Kidney (tissue), 14 donors: ENCODE data around the gene GJB4. TPM values are rescaled to one million over a fixed set of nuclear protein-coding genes. Genes with fewer than 3 reads are reported as not detected.
"Not testable (repeated sequence)": the region's sequence is repeated elsewhere in the genome, so short reads cannot be mapped to it uniquely, and the experiment has no call there.

Source experiments
- DNase-seq, 5 donors: peaks; one replicate each; pipeline ENCODE4 v3.0.0-alpha.2; 2013 to 2020
- FAIRE-seq: peaks from 2 replicates; lab custom pipeline; 2012; peaks lifted over from hg19 to GRCh38; lab: Jason Lieb, UNC
- H3K27ac ChIP-seq, 2 donors: one replicate each; pipeline ENCODE4 v1.7.0; 2013; ENCODE audit warnings: low read depth in 2 of 2, low read length in 2 of 2, inconsistent platforms in 1 of 2
- H3K27me3 ChIP-seq: one replicate; pipeline ENCODE4 v1.7.1; 2013; ENCODE audit warnings: low read length, inconsistent platforms; ENCODE audit not compliant: control insufficient read depth, insufficient read depth
- H3K36me3 ChIP-seq, 3 donors: one replicate each; pipeline versions ENCODE4 v1.7.0 to v1.7.1; 2013; ENCODE audit warnings: low read length in 3 of 3, control low read depth in 1 of 3, inconsistent platforms in 1 of 3; ENCODE audit not compliant: insufficient read depth in 3 of 3, control insufficient read depth in 2 of 3
- H3K4me1 ChIP-seq, 3 donors: one replicate each; pipeline versions ENCODE4 v1.7.0 to v1.7.1; 2013; ENCODE audit warnings: low read length in 3 of 3, inconsistent platforms in 1 of 3, low read depth in 1 of 3; ENCODE audit not compliant: control insufficient read depth in 2 of 3, insufficient read depth in 2 of 3
- H3K4me3 ChIP-seq, 3 donors: one replicate each; pipeline versions ENCODE4 v1.7.0 to v1.8.1; 2013; ENCODE audit warnings: low read length in 3 of 3, control low read depth in 1 of 3, inconsistent platforms in 1 of 3
- H3K9ac ChIP-seq, 3 donors: one replicate each; pipeline versions ENCODE4 v1.7.0 to v1.7.1; 2013; ENCODE audit warnings: low read length in 3 of 3, control low read depth in 1 of 3, inconsistent platforms in 1 of 3
- H3K9me3 ChIP-seq, 3 donors: one replicate each; pipeline versions ENCODE4 v1.7.0 to v1.7.1; 2013; ENCODE audit warnings: low read length in 3 of 3, control low read depth in 1 of 3, inconsistent platforms in 1 of 3; ENCODE audit not compliant: control insufficient read depth in 2 of 3, insufficient read depth in 1 of 3
- CTCF ChIP-seq: IDR thresholded peaks from 3 replicates; pipeline ENCODE4 v1.5.1; 2012; ENCODE audit warnings: mild to moderate bottlenecking, moderate library complexity, borderline replicate concordance; ENCODE audit not compliant: insufficient read depth; ENCODE audit errors: extremely low read depth
- intact Hi-C: fragments of 100-400 bp; cut with DNase I; formaldehyde crosslinking; loops from one replicate; pipeline ENCODE4 v1.11.1; 2022
- polyA plus RNA-seq: library from polyadenylated mRNA; stranded (reverse); fragments of 350-450 nt; fragmentation: Illumina TruSeq; extraction: RNeasy Lipid Tissue Mini Kit (QIAGEN cat#74804); gene quantifications from one replicate; pipeline ENCODE4 v1.2.3, GENCODE V29; 2014; ENCODE audit warnings: low read depth, low replicate concordance; ENCODE audit not compliant: insufficient read depth
- total RNA-seq: library from RNA; stranded (reverse); fragmentation: NEBNext Ultra II Directional; extraction: Animal tissue kit (Norgen Biotek cat#: 25700); gene quantifications from one replicate; pipeline ENCODE4 v1.2.1, GENCODE V29; 2021
- donor health status: control.
- donor health status: control.
- donor health status: control.
- donor health status: control.
- donor health status: control.
- donor health status: DM: yes; HTN: yes; CAD: no.
- donor health status: Normal renal cell carcinoma (clear cell type).

Gene GJB4
- total and polyA plus RNA-seq, 2 donors from 2014 or later, result 0.50 TPM; not detected in 1

GRCh38 chr1:34730485-34730884, 29.1 kb upstream of the GJB4 start:
- no peak for TF ChIP-seq CTCF
- H3K27me3 ChIP-seq, result no peaks in the 10 kb centered on the region
- H3K9me3 ChIP-seq, result no peaks in the 10 kb centered on the region
- intact Hi-C loops, result no loop called here
- H3K4me3 ChIP-seq, result no peak overlapping the region
- no peak for DNase-seq
- FAIRE-seq, result no peak
- no peak overlapping the region for H3K27ac ChIP-seq
- no peaks in the 10 kb centered on the region for H3K4me1 ChIP-seq
- H3K36me3 ChIP-seq, result no peaks in the 10 kb centered on the region
- no peak overlapping the region for H3K9ac ChIP-seq

- H3K27ac ChIP-seq, H3K27me3 ChIP-seq, H3K9me3 ChIP-seq, H3K9ac ChIP-seq, intact Hi-C loops, H3K4me3 ChIP-seq, H3K4me1 ChIP-seq, DNase-seq, H3K36me3 ChIP-seq, FAIRE-seq: not testable (repeated sequence)
Measured at GRCh38 chr1:34732831-34733230, 26.7 kb upstream of the GJB4 start.

GRCh38 chr1:34736692-34737091, 22.8 kb upstream of the GJB4 start:
- DNase-seq (no peak), FAIRE-seq (no peak)
- TF ChIP-seq CTCF, result no peak
- intact Hi-C loops, result no loop called here
- Histone ChIP-seq H3K36me3 (no peaks in the 10 kb centered on the region), H3K9ac (no peak overlapping the region), H3K27ac (no peak overlapping the region), H3K27me3 (no peaks in the 10 kb centered on the region), H3K9me3 (no peaks in the 10 kb centered on the region), H3K4me1 (no peaks in the 10 kb centered on the region), H3K4me3 (no peak overlapping the region)

GRCh38 chr1:34737236-34737635, 22.3 kb upstream of the GJB4 start:
- H3K4me1 ChIP-seq, H3K4me3 ChIP-seq, H3K9ac ChIP-seq, DNase-seq, FAIRE-seq, H3K9me3 ChIP-seq, intact Hi-C loops, H3K27ac ChIP-seq, H3K27me3 ChIP-seq, H3K36me3 ChIP-seq: not testable (repeated sequence)

- Histone ChIP-seq H3K27me3 (no peaks in the 10 kb centered on the region), H3K9me3 (no peaks in the 10 kb centered on the region), H3K4me3 (no peak overlapping the region), H3K27ac (no peak overlapping the region), H3K9ac (no peak overlapping the region), H3K36me3 (no peaks in the 10 kb centered on the region), H3K4me1 (peaks cover 0 to 3% (median 0%) of the 10 kb centered on the region in 3 donors)
- TF ChIP-seq CTCF, result no peak
- FAIRE-seq (no peak), DNase-seq (no peak)
- intact Hi-C loops, result no loop called here
Measured at GRCh38 chr1:34739613-34740012, 19.9 kb upstream of the GJB4 start.
